GM23338 (cell line): ENCODE results near the gene PKP2. TPM values are rescaled to one million over a fixed set of nuclear protein-coding genes. Genes with fewer than 3 reads are reported as not detected.
"Not testable (repeated sequence)": the region's sequence is repeated elsewhere in the genome, so short reads cannot be mapped to it uniquely, and the experiment has no call there.

Experiments used
- ATAC-seq: fragments of 200-7000 bp; cut with Tn5 transposase; 3 replicates; pipeline ENCODE4 v1.9.1; 2020
- DNase-seq: peaks from one replicate; pipeline ENCODE4 v3.0.0-alpha.2; 2015; ENCODE audit warnings: low spot score
- H2AFZ ChIP-seq: fragments of 200-600 bp; sonication (generic); 2 replicates; pipeline ENCODE4 v1.8.0; 2016; ENCODE audit warnings: antibody characterized with exemption, mild to moderate bottlenecking, moderate library complexity
- H3F3A ChIP-seq: fragments of 200-600 bp; sonication (generic); replicated peaks from 2 replicates; pipeline ENCODE4 v1.8.0; 2017; ENCODE audit warnings: antibody characterized with exemption, mixed run types, low read depth
- H3K27ac ChIP-seq: fragments of 200-600 bp; sonication (generic); 2 replicates; pipeline ENCODE4 v1.6.1; 2016; ENCODE audit warnings: low read depth
- H3K27me3 ChIP-seq: fragments of 200-600 bp; sonication (generic); 2 replicates; pipeline ENCODE4 v1.8.0; 2016; ENCODE audit warnings: mild to moderate bottlenecking, mixed run types, moderate library complexity; ENCODE audit not compliant: insufficient read depth
- H3K36me3 ChIP-seq: fragments of 200-600 bp; sonication (generic); 2 replicates; pipeline ENCODE4 v1.8.0; 2016; ENCODE audit warnings: mild to moderate bottlenecking; ENCODE audit not compliant: insufficient read depth
- H3K4me1 ChIP-seq: fragments of 200-600 bp; sonication (generic); 2 replicates; pipeline ENCODE4 v1.8.0; 2016; ENCODE audit warnings: mild to moderate bottlenecking, moderate library complexity; ENCODE audit not compliant: insufficient read depth
- H3K4me2 ChIP-seq: fragments of 200-600 bp; sonication (generic); 2 replicates; pipeline ENCODE4 v1.7.1; 2017; ENCODE audit warnings: mixed run types
- H3K4me3 ChIP-seq: fragments of 200-600 bp; sonication (generic); 2 replicates; pipeline ENCODE4 v1.6.1; 2016; ENCODE audit warnings: mixed run types
- H3K79me2 ChIP-seq: fragments of 200-600 bp; sonication (generic); replicated peaks from 2 replicates; pipeline ENCODE4 v1.8.0; 2017; ENCODE audit warnings: mild to moderate bottlenecking; ENCODE audit not compliant: insufficient read depth
- H3K9me2 ChIP-seq: fragments of 200-600 bp; sonication (generic); 2 replicates; pipeline ENCODE4 v1.8.0; 2017; ENCODE audit not compliant: insufficient read depth
- H4K20me1 ChIP-seq: fragments of 200-600 bp; sonication (generic); replicated peaks from 2 replicates; pipeline ENCODE4 v1.8.0; 2017; ENCODE audit warnings: mild to moderate bottlenecking; ENCODE audit not compliant: insufficient read depth
- H3K27ac Mint-ChIP-seq: 2 replicates; pipeline ENCODE4 v1.8.0; 2020; ENCODE audit warnings: inconsistent platforms, mild to moderate bottlenecking, moderate library complexity, mixed read lengths
- H3K27me3 Mint-ChIP-seq: 3 replicates; pipeline ENCODE4 v1.8.0; 2022; ENCODE audit warnings: low read depth, mild to moderate bottlenecking, moderate library complexity, mixed read lengths, inconsistent platforms; ENCODE audit not compliant: insufficient read depth, poor library complexity
- H3K36me3 Mint-ChIP-seq: 3 replicates; pipeline ENCODE4 v1.8.0; 2021; ENCODE audit warnings: low read depth, mild to moderate bottlenecking, inconsistent platforms, moderate library complexity, mixed read lengths
- H3K4me1 Mint-ChIP-seq: 3 replicates; pipeline ENCODE4 v1.8.0; 2020; ENCODE audit warnings: mild to moderate bottlenecking, inconsistent platforms, mixed read lengths
- H3K4me3 Mint-ChIP-seq: 3 replicates; pipeline ENCODE4 v1.8.0; 2021; ENCODE audit warnings: moderate library complexity, mild to moderate bottlenecking, inconsistent platforms, mixed read lengths
- H3K9me3 Mint-ChIP-seq: 3 replicates; pipeline ENCODE4 v1.8.0; 2020; ENCODE audit warnings: moderate library complexity, mild to moderate bottlenecking, inconsistent platforms, mixed read lengths
- NANOG ChIP-seq: IDR thresholded peaks from 2 replicates; pipeline ENCODE4 v1.6.1; 2016; ENCODE audit warnings: antibody characterized with exemption, borderline replicate concordance
- STAT1 ChIP-seq: IDR thresholded peaks from one replicate; pipeline ENCODE4 v1.6.1; 2016; ENCODE audit warnings: antibody characterized with exemption; ENCODE audit not compliant: unreplicated experiment
- polyA plus RNA-seq: library from polyadenylated mRNA; unstranded; fragments of >200 nt; fragmentation: Nextera tagmentation; extraction: Ambion mirVana; gene quantifications from 2 replicates; pipeline ENCODE4 v1.2.1, GENCODE V29; 2016
- total RNA-seq: library from RNA; depleted of rRNA; stranded (reverse); fragments of >200 nt; shearing (Covaris generic); gene quantifications from 2 replicates; pipeline ENCODE4 v1.2.3, GENCODE V29; 2014
- TF ChIP-seq, protein P1 (sequence below): IDR thresholded peaks from 2 replicates; pipeline ENCODE4 v1.6.1; 2016; ENCODE audit warnings: antibody characterized with exemption
- TF ChIP-seq, protein P2 (sequence below): IDR thresholded peaks from one replicate; pipeline ENCODE4 v1.6.1; 2018; ENCODE audit warnings: antibody characterized with exemption; ENCODE audit not compliant: unreplicated experiment

The PKP2 gene
- total and polyA plus RNA-seq, 2 experiments from 2014 or later = 24.6 to 47.6 TPM

DNA sequence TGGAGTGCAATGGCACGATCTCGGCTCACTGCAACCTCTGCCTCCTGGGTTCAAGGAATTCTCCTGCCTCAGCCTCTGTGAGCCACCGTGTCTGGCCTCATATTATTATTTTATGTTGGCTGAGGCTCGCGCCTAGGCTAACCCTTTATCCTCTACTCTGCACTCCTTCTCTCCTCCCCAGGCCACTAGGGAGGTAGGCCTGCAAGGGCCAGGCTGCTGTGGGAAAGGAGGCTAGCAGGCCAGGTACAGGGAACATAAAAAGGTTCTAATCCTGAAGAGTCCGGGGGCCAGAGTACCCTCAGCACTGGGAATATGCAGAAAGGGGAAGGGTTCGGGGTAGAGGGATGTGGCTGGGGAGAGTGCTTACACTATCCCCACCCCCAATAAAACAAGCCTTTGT is 14.9 kb downstream of the PKP2 start (continued):
- TF ChIP-seq, protein P1, sequence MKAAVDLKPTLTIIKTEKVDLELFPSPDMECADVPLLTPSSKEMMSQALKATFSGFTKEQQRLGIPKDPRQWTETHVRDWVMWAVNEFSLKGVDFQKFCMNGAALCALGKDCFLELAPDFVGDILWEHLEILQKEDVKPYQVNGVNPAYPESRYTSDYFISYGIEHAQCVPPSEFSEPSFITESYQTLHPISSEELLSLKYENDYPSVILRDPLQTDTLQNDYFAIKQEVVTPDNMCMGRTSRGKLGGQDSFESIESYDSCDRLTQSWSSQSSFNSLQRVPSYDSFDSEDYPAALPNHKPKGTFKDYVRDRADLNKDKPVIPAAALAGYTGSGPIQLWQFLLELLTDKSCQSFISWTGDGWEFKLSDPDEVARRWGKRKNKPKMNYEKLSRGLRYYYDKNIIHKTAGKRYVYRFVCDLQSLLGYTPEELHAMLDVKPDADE = no peak

DNA sequence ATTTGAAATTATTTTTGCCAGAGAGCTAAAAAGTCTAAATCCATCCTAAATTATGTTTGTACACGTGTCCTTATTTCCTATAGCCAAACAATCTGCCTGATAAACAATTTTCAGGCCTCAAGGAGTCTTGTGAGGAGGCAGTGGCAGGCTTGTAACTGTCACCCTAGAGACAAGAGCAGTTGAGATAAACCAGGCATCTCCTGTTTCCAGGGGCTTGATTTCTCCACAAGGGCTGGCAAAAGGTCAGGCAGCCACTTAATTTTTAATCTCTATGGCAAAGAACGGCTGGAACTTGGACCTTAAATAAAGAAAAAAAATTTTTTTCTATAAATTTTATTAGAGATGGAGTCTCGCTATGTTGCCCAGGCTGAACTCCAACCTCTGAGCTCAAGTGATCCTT is 15.5 kb downstream of the PKP2 start:
- H3K9me3 Mint-ChIP-seq = no peaks in the 10 kb centered on the region
- Histone ChIP-seq H3K36me3 (no peaks in the 10 kb centered on the region), H3K27me3 (no peaks in the 10 kb centered on the region), H3K4me2 (no peak overlapping the region), H3K4me3 (no peak overlapping the region), H4K20me1 (no peaks in the 10 kb centered on the region), H3F3A (no peaks in the 10 kb centered on the region), H3K79me2 (peaks cover 31% of the 10 kb centered on the region), H2AFZ (no peak overlapping the region), H3K27ac (no peak overlapping the region), H3K4me1 (peaks cover 35% of the 10 kb centered on the region), H3K9me2 (no peaks in the 10 kb centered on the region)
- H3K4me1 Mint-ChIP-seq = peaks cover 24% of the 10 kb centered on the region
- DNase-seq = no peak
- no peak overlapping the region for H3K4me3 Mint-ChIP-seq
- no peak for ATAC-seq
- TF ChIP-seq NANOG = no peak
- no peak for TF ChIP-seq STAT1
- TF ChIP-seq, protein P1 = no peak
- TF ChIP-seq, protein P2, sequence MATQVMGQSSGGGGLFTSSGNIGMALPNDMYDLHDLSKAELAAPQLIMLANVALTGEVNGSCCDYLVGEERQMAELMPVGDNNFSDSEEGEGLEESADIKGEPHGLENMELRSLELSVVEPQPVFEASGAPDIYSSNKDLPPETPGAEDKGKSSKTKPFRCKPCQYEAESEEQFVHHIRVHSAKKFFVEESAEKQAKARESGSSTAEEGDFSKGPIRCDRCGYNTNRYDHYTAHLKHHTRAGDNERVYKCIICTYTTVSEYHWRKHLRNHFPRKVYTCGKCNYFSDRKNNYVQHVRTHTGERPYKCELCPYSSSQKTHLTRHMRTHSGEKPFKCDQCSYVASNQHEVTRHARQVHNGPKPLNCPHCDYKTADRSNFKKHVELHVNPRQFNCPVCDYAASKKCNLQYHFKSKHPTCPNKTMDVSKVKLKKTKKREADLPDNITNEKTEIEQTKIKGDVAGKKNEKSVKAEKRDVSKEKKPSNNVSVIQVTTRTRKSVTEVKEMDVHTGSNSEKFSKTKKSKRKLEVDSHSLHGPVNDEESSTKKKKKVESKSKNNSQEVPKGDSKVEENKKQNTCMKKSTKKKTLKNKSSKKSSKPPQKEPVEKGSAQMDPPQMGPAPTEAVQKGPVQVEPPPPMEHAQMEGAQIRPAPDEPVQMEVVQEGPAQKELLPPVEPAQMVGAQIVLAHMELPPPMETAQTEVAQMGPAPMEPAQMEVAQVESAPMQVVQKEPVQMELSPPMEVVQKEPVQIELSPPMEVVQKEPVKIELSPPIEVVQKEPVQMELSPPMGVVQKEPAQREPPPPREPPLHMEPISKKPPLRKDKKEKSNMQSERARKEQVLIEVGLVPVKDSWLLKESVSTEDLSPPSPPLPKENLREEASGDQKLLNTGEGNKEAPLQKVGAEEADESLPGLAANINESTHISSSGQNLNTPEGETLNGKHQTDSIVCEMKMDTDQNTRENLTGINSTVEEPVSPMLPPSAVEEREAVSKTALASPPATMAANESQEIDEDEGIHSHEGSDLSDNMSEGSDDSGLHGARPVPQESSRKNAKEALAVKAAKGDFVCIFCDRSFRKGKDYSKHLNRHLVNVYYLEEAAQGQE = no peak
- H3K36me3 Mint-ChIP-seq = peaks cover 8% of the 10 kb centered on the region
- H3K27ac Mint-ChIP-seq = no peak overlapping the region
- H3K27me3 Mint-ChIP-seq = no peaks in the 10 kb centered on the region

DNA sequence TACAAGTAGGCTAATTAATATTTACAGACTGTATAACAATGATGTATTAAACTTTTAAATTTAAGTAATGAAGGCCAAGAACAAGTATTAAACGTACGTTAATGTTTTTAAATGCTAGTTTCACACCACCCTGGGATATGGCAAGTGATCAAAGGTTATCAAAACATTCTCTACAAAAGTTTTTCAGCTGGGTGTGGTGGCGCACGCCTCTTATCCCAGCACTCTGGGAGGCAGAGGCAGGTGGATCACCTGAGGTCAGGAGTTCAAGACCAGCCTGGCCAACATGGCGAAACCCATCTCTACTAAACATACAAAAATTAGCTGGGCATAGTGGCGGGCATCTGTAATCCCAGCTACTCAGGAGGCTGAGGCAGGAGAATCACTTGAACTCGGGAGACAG is 17.5 kb downstream of the PKP2 start:
- not testable (repeated sequence) for H3K9me2 ChIP-seq, H3K4me2 ChIP-seq, H3K4me3 Mint-ChIP-seq, H3K9me3 Mint-ChIP-seq, H4K20me1 ChIP-seq, H3K36me3 ChIP-seq, H3K36me3 Mint-ChIP-seq, H3F3A ChIP-seq, ATAC-seq, H3K27me3 Mint-ChIP-seq, H3K27ac Mint-ChIP-seq, H3K27ac ChIP-seq, DNase-seq, H2AFZ ChIP-seq, H3K27me3 ChIP-seq, H3K4me3 ChIP-seq, H3K4me1 Mint-ChIP-seq
- H3K79me2 ChIP-seq = peaks cover 31% of the 10 kb centered on the region
- H3K4me1 ChIP-seq = peaks cover 18% of the 10 kb centered on the region
